Hypothalamus (tissue), 51 donors: Measurements from ENCODE around the gene LRTM2.
A peak's percentile ranks its signal among the peaks of the same experiment; 100 is the strongest.

ENCODE experiments used
- DNase-seq, 51 donors: peaks; one replicate each; lab custom pipeline; 2025; lab: John Stamatoyannopoulos, UW

Gene LRTM2

DNA sequence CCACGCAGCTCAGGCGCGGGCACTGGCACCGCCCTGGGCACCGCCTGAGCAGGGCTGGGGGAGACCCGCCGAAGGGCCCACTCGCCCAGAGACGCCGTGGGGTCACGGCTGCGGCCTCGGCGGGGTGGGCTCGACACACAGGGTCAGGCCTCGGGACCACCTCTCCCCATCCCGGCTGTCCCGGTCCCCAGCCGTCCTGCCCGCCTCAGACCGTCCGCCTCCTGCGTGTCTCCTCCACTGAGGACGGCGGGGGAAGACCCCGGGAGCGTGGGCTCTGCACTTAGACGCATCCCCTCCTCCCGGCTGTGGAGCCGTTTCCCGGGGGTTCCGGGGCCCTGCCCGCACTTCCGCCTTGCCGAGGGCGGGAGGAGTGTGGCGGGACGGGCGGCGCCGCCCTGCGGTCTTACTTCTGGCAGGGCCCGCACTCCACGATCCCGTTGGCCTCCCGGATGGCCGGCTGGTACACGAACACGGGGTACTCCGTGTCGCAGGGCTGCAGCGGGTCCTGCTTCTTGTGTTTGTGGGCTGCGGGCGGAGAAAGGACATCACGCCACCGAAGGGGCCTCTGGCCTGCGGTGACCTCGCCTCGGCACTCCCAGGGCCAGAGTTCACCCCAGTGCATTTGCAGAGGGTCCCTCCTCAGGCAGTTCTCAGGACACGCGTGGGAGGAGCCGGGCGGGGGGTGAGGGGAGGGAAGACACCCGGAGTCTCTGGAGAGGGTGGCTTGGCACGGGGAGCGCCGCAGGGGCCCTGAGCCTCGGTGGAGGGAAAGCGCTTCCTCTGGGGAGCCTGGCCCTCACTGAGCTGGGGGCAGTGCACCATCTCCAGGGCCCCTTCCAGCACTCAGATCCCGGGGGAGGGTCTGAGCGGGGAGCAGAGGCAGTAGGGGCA, 23.1 kb upstream of the LRTM2 start:
- DNase-seq = peak in 6 of 51 donors; percentile 13 to 39 (median 20)

- DNase-seq = no peak
Measured at GRCh38 chr12:1797991-1798640, 22.2 kb upstream of the LRTM2 start.

DNA sequence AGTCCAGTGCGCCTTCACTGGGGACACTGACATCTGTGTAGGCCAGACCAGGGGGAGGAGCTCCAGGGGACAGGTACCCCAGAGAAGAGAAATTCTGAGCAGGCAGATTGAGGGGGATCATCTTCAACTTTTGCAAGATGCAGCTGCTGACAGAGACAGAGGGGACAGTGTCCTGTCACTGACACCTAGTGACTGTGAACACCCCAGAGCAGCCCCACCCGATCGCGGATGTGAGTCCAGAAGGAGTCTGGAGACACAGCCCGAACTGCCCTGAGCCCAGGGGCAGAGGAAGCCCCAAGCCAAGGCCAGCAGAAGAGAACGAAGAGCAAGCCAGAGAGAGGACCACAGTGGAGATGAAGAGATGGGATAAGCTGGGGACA, 21.7 kb upstream of the LRTM2 start:
- no peak for DNase-seq

DNA sequence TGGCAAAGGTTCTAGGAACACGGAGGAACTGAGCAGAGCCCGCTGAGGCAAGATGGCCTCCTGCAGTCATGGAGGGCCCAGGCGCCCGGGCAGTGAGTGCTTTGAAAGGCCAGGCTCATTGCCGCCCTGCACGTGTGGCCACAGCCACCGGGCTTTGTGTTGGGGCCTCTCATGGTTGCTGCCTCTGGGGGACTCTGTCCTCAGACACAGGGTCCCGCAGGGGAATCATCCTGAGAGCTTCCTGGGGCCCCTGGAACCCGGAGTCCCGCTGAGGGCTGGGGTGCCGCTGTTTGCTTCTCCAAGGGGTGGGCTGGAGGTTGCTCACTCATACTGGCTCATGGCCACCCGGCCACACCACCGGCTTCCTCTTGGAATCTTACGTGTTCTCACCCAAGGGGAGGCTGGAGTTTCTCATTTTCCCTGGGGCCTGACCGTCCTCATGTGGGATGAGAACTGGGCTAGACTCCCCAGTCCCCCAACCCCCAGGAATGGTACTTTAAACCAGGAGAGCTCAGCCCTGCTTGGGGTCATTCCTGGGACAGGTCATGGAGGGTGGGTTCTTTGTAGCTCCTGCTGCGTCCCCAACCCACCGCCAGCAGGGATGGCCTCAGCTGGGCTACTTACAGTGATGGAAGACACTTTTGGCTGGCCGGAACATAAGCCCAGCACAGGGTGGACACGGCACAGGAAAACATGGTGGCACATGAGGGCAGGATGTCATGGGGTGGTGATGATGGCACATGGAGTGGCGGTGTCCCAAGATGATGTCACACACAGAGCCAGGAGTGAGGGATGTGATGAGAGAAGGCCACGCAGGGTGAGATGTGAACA, 21.1 kb upstream of the LRTM2 start:
- no peak for DNase-seq

- no peak for DNase-seq
Measured at GRCh38 chr12:1799882-1800400, 20.4 kb upstream of the LRTM2 start.

DNA sequence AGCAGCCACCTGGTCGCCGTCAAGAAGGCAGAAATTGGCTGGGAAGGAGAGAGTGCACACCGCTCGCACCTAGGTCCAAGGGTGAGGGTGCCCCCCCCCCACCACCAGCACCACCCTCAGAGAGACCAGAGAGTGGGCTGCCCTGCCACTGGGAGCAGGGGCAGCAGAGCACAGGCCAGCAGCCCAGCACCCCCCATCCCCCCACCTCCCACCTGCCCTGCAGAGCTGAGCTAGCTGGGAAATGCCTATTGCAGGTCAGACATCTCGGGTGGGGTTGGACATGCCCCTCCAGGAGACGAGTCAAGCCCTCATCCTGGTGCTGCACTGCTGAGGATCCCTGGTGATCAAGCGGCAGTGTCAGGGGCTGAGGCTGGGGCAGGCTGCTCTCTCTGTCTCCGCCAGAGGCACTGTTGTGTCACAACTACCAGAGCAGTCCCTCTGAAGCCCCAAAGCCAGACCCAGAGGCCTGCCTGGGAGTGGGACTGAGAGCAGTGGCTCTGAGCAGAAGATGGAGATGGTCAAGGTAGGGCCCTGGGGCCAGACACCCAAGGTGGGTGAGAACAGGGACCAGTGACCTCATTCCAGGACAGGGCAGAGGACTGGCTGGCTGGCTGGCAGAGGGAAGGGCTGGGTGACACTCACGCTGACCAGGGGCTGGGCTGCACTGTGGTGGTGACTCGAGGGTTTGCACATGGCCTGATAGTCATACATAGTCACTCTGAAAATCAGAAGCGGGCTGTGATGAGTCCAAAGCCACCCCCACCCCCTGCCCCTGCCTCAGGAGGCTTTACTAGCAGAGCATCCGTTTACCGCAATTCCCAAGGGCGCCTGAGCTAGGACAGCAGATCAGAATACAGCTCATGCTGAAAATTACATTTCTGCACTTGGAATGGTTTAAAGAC, 19.7 kb upstream of the LRTM2 start:
- DNase-seq = peak in 8 of 51 donors; percentile 25 to 57 (median 42)

- no peak for DNase-seq
Measured at GRCh38 chr12:1801303-1801975, 18.9 kb upstream of the LRTM2 start.

DNA sequence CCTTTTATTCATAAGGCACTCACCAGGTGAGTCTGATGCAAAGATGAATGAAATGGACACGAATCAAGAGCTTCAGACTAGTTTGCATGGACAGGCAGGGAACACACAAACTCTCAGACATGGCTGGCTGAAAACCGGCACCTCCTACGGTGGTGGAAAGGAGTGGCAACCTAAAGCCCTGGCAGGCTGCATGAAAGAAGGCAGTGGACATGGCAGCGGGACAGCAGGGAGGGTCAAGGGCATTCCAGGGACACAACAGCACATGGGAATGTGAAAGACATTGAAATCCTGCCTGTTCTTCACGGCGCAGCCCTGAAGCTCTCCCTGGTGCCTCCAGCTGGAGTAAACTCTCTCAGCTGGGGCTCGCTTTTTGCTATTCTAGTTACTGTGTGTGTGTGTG, 16.6 kb upstream of the LRTM2 start:
- no peak for DNase-seq

GRCh38 chr12:1804545-1805332, 15.6 kb upstream of the LRTM2 start:
- DNase-seq = peak; percentile 25 to 91 (median 72)

DNA sequence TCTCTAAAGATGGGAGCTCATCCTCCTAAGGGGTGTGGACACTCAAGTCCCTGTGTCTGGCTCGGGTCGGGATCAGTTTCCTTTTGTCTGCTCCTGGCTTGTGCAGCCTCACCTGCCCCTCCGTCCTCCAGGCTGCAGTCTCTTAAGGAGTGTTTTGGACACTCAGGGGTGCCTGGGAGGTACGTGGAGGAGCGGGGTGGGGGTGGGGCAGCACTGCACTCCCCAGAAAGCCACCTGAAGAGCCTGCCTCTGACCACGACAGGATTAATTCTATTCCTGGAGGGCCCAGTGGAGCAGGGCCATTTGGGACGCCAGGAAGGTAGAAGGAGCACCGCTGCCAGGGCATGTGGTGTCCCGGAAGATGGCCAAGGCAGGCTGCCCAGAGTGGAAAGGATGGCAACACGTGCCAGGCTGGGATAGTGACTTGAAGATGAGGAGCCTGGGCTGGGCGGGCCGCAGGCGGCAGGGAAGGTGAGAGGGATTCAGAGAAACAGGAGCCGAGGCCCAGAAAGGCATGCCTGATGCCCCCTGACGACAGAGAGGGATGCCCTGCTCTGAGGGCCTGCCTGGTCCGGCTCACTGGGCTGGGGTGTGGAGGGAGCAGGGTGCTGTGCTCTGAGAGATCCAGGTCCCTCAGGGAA, 14.8 kb upstream of the LRTM2 start:
- DNase-seq = no peak

DNA sequence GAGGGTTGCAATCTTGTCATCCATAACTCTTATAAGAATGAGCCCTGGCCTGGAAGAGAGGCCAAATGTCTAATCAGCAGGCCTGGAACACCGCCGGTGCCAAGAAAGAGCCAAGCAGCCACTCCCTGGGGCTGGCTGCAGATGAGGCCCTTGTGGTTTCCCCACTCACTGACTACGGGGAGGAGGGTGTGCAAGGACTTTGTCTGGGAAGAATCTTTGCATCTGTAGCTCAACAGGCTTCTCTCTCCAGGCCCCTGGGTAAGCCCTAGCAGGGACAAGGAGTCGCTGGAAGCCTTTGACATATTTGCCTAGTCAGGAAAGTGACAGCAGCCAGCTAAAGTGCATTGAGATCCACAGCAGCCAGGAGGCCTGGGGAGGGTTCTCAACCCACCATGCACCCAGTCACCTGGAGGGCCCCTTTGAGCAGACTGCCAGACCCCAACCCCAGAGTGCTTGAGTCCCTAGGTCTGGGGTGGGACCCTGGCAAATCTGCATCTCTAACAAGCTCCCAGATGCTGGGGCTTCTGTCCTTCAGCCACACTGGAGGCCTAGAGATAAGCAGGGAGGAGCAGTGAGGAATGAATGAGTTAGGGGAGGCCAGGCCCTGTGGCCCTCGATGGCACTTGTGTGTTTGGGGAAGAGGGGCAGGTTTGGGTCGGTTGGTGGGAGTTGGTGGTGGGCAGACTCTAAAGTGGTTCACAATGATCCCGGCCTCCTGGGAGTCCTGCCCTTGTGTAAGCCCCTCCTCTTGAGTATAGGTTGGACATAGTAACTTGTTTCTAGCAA, 13.9 kb upstream of the LRTM2 start:
- no peak for DNase-seq

GRCh38 chr12:1807087-1807860, 13.1 kb upstream of the LRTM2 start:
- DNase-seq = no peak

- DNase-seq = no peak
Measured at GRCh38 chr12:1808036-1808797, 12.1 kb upstream of the LRTM2 start.

- no peak for DNase-seq
Measured at GRCh38 chr12:1808798-1809480, 11.4 kb upstream of the LRTM2 start.

- no peak for DNase-seq
Measured at GRCh38 chr12:1809591-1810190, 10.7 kb upstream of the LRTM2 start.
